Left lung (tissue), 10 donors: Measurements from ENCODE around the gene TBXA2R. TPM values are rescaled to one million over a fixed set of nuclear protein-coding genes. Genes with fewer than 3 reads are reported as not detected.
"Not testable (repeated sequence)": the region's sequence is repeated elsewhere in the genome, so short reads cannot be mapped to it uniquely, and the experiment has no call there.

Experiments
- ATAC-seq: fragments of 200-7000 bp; cut with Tn5 transposase; one replicate; pipeline ENCODE4 v1.9.1; 2020; ENCODE audit warnings: moderate library complexity
- DNase-seq, 4 donors: peaks; one replicate each; pipeline ENCODE4 v3.0.0-alpha.2; 2013 to 2020
- H3K27ac ChIP-seq, 2 donors: fragments of 200-600 bp; sonication (generic) in 1 of 2; one replicate each; pipeline versions ENCODE4 v1.5.0 to v1.8.0; 2020 to 2021
- H3K27me3 ChIP-seq, 2 donors: fragments of 200-600 bp; sonication (generic) in 1 of 2; one replicate each; pipeline versions ENCODE4 v1.5.0 to v1.8.0; 2020 to 2021
- H3K36me3 ChIP-seq, 2 donors: fragments of 200-600 bp; sonication (generic) in 1 of 2; one replicate each; pipeline versions ENCODE4 v1.5.0 to v1.8.0; 2020 to 2021
- H3K4me1 ChIP-seq, 2 donors: fragments of 200-600 bp; one replicate each; pipeline ENCODE4 v1.8.0; 2021
- H3K4me3 ChIP-seq, 2 donors: fragments of 200-600 bp; sonication (generic) in 1 of 2; one replicate each; pipeline versions ENCODE4 v1.5.0 to v1.8.0; 2020 to 2021; ENCODE audit warnings: mild to moderate bottlenecking in 1 of 2
- H3K9me3 ChIP-seq, 2 donors: fragments of 200-600 bp; sonication (generic) in 1 of 2; one replicate each; pipeline versions ENCODE4 v1.5.0 to v1.8.0; 2020 to 2021
- CTCF ChIP-seq, 2 donors: fragments of 200-600 bp; sonication (generic) in 1 of 2; IDR thresholded peaks; one replicate each; pipeline versions ENCODE4 v1.5.0 to v1.8.0; 2021; ENCODE audit warnings: antibody characterized with exemption in 2 of 2
- intact Hi-C, 2 donors: fragments of 100-400 bp; cut with DNase I; formaldehyde crosslinking; loops; one replicate each; pipeline versions ENCODE4 v1.11.2 to v1.14.2; 2022
- polyA plus RNA-seq, 6 donors: library from polyadenylated mRNA; unstranded; fragments of 120-200 nt; gene quantifications; one replicate each; pipeline ENCODE4 v1.2.1, GENCODE V29; 2013; ENCODE audit not compliant: insufficient read length in 6 of 6
- total RNA-seq, 2 donors: library from RNA; stranded (reverse); fragmentation: NEBNext Ultra II Directional; extraction: Animal tissue kit (Norgen Biotek cat#: 25700); gene quantifications; one replicate each; pipeline ENCODE4 v1.2.1, GENCODE V29; 2021
- donor health status: DM: no; HTN: yes; CAD: no.
- donor health status: DM: no; HTN: no; CAD: no.

TBXA2R gene
- total and polyA plus RNA-seq, 8 donors: 1.8 to 7.9 (median 3.6) TPM

DNA sequence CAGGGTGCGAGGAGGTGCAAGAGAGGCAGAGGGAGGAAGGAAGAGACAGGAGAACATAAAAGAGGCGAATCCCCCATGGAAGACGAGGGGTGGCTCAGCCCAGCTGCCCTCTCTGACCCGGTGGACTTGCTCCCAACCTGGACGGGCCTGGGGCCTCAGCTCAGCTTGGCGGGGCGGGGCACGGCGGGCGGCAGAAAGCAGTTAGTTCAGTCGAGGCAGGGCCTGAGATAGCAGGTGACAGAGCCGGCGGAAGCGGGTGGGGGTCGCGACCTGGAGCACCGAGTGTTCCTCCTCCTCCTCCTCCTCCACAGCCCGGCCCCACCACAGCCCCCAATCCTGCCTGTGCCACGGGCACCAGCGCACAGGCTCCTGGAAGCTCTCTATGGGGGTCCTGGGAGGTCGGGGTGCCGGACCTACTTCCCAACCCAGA lies 26.9 kb upstream of the TBXA2R start:
- ATAC-seq (no peak), DNase-seq (no peak)
- Histone ChIP-seq H3K27me3 (no peaks in the 10 kb centered on the region), H3K4me3 (no peak overlapping the region), H3K4me1 (no peaks in the 10 kb centered on the region), H3K36me3 (peaks cover 0 to 62% of the 10 kb centered on the region in 2 donors), H3K27ac (no peak overlapping the region), H3K9me3 (no peaks in the 10 kb centered on the region)
- no peak for TF ChIP-seq CTCF (IDR thresholded peaks at IDR 0.05)
- intact Hi-C loops: no loop called here

DNA sequence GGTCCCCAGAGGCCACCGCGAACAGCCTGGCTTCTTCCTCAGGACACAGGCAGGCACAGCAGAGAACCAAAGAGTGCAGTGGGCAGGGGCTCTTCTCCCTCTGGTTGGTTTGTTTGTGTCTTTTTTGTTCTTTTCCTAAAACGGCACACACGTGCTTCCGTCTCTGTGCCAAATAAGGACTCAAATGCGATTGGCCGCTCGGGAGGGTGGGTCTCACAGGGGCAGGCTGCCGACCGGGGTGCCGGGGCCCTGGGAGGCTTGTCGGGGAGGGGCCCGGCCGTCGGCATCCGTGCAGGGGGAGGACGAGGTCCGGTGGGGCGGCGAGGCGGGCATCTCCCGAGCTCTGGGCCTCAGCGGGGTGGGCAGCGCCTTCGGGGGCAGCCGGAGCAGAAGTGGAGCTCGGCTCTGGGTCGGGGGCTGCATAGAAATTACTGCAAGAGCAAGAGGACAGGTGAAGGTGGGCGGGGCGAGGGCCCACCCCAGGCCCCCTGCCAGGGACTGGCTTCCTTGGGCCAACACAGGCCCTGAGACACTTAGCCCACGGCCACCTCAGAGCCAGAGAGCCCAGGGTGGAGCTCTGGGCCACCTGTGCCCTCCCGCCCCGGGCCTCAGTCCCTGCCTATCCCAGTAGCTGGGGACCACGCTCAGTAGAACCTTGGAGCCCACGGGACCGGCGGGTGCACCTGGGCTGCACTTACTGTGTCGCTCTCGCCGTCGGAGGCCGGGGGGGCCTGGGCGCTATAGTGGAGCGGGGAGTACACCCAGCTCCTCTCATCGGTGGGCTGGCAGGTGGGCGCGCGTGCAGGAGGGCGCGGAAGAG lies 26.3 kb upstream of the TBXA2R start:
- intact Hi-C loops: no loop called here
- Histone ChIP-seq H3K36me3 (peaks cover 0 to 55% of the 10 kb centered on the region in 2 donors), H3K27me3 (no peaks in the 10 kb centered on the region), H3K27ac (no peak overlapping the region), H3K9me3 (no peaks in the 10 kb centered on the region), H3K4me3 (no peak overlapping the region), H3K4me1 (no peaks in the 10 kb centered on the region)
- DNase-seq (no peak), ATAC-seq (no peak)
- TF ChIP-seq CTCF (IDR thresholded peaks at IDR 0.05): no peak

GRCh38 chr19:3632098-3632497 lies 25.4 kb upstream of the TBXA2R start:
- no peak for ATAC-seq
- H3K9me3 ChIP-seq: no peaks in the 10 kb centered on the region
- no peaks in the 10 kb centered on the region for H3K4me1 ChIP-seq
- H3K27me3 ChIP-seq: no peaks in the 10 kb centered on the region
- no peak for DNase-seq
- intact Hi-C loops: no loop called here
- peaks cover 0 to 47% of the 10 kb centered on the region in 2 donors for H3K36me3 ChIP-seq
- TF ChIP-seq CTCF (IDR thresholded peaks at IDR 0.05): no peak
- H3K27ac ChIP-seq: no peak overlapping the region
- no peak overlapping the region for H3K4me3 ChIP-seq

GRCh38 chr19:3631053-3631861 lies 24.6 kb upstream of the TBXA2R start:
- ATAC-seq (no peak), DNase-seq (no peak)
- no peak overlapping the region for H3K27ac ChIP-seq
- intact Hi-C loops: no loop called here
- no peaks in the 10 kb centered on the region for H3K4me1 ChIP-seq
- H3K27me3 ChIP-seq: no peaks in the 10 kb centered on the region
- no peak overlapping the region for H3K4me3 ChIP-seq
- H3K9me3 ChIP-seq: no peaks in the 10 kb centered on the region
- no peak for TF ChIP-seq CTCF (IDR thresholded peaks at IDR 0.05)
- H3K36me3 ChIP-seq: peaks cover 0 to 38% of the 10 kb centered on the region in 2 donors

DNA sequence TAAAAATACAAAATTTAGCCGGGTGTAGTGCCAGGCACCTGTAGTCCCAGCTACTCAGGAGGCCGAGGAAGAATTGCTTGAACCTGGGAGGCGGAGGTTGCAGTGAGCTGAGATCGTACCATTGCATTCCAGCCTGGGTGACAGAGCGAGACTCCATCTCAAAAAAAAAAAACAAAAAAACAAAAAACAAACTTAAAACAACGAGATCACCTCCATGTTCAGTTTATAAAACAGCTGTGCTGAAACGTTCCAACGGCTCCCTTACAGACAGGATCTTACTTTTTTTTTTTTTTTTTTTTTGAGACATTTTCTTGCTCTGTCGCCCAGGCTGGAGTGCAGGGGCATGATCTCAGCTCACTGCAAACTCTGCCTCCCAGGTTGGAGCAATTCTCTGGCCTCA lies 22.1 kb upstream of the TBXA2R start:
- ATAC-seq, H3K27ac ChIP-seq, DNase-seq, H3K27me3 ChIP-seq, H3K4me3 ChIP-seq, H3K9me3 ChIP-seq, intact Hi-C loops: not testable (repeated sequence)
- peaks cover 0 to 31% of the 10 kb centered on the region in 2 donors for H3K36me3 ChIP-seq
- H3K4me1 ChIP-seq: peaks cover 12 to 17% of the 10 kb centered on the region in 2 donors
